Measurements from ENCODE around the gene DPAGT1.

DNA sequence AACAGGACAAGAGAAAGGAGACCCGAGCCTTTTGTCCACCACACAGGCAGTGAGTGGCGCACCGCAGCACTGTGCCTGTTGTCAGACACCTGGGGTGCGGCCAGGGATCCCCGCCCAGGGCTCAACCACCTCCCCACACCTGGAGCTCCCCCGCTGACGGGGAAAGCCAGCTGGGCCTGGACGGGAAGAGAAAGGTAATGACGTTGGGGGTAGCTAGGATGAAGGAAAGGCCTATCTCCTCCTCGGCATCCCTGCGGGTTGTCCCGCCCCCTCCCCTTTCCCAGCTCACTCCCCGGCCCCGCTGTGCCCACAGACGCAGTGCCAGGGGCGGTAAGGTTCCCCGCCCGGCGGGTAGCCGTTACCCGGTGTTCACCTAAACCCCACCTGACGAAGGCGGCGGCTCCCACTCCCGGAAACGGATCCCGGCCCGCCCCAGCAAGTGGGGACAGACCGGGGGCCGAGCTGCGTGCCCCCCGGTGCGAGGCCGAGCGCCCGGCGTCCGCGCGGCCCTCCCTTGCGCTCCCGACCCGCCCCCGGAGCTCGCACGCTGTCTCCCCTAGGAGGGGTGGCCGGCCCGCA, 45.1 kb downstream of the DPAGT1 start:
- TF ChIP-seq, protein P1, sequence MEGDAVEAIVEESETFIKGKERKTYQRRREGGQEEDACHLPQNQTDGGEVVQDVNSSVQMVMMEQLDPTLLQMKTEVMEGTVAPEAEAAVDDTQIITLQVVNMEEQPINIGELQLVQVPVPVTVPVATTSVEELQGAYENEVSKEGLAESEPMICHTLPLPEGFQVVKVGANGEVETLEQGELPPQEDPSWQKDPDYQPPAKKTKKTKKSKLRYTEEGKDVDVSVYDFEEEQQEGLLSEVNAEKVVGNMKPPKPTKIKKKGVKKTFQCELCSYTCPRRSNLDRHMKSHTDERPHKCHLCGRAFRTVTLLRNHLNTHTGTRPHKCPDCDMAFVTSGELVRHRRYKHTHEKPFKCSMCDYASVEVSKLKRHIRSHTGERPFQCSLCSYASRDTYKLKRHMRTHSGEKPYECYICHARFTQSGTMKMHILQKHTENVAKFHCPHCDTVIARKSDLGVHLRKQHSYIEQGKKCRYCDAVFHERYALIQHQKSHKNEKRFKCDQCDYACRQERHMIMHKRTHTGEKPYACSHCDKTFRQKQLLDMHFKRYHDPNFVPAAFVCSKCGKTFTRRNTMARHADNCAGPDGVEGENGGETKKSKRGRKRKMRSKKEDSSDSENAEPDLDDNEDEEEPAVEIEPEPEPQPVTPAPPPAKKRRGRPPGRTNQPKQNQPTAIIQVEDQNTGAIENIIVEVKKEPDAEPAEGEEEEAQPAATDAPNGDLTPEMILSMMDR (IDR thresholded peaks at IDR 0.05): no peak
- TF ChIP-seq POLR2A (IDR thresholded peaks at IDR 0.05): no peak
